IPS DF 4.7 (cell line): ENCODE results near the gene MAGI1.
"Not testable (repeated sequence)": the region's sequence is repeated elsewhere in the genome, so short reads cannot be mapped to it uniquely, and the experiment has no call there.

Source experiments
- DNase-seq: peaks from one replicate; pipeline ENCODE4 v3.0.0-alpha.2; 2013; ENCODE audit warnings: low spot score; ENCODE audit errors: extremely low read depth

Gene MAGI1

GRCh38 chr3:65572175-65572777 lies 466.4 kb downstream of the MAGI1 start:
- no peak for DNase-seq

DNA sequence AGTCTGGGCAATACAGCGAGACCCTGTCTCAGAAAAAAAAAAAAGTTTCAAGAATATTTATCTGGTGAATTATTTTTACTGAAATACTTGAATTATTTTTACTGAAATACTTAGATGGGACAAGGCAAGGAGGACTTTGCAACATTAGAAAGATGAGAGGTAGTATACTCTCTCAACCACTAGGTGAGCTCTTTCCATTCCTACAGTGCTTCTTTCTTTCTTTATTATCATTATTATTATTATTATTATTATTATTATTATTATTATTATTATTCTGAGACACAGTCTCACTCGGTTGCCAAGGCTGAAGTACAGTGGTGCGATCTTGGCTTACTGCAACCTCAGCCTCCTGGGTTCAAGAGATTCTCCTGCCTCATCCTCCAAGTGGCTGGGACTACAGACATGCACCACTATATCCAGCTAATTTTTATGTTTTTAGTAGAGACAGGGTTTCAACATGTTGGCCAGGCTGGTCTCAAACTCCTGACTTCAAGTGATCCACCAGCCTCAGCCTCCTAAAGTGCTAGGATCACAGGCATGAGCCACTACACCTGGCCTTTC lies 468.8 kb downstream of the MAGI1 start:
- no peak for DNase-seq

- no peak for DNase-seq
These were observed 469.6 kb downstream of the MAGI1 start for GRCh38 chr3:65569129-65569528.

GRCh38 chr3:65568497-65568896 lies 470.2 kb downstream of the MAGI1 start:
- DNase-seq, result no peak

DNA sequence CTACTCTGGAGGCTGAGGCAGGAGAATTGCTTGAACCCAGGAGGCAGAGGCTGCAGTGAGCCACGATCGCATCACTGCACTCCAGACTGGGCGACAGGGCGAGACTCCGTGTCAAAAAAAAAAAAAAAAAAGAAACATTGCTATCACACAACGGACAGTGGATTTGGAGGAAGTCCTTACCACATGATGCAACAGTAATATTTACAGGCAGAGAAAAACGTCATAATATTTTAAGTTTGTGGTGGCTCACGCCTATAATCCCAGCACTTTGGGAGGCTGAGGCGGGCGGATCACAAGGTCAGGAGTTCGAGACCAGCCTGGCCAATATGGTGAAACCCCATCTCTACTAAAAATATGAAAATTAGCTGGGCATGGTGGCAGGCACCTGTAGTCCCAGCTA lies 473.0 kb downstream of the MAGI1 start:
- not testable (repeated sequence) for DNase-seq

GRCh38 chr3:65564483-65564882 lies 474.2 kb downstream of the MAGI1 start:
- no peak for DNase-seq

DNA sequence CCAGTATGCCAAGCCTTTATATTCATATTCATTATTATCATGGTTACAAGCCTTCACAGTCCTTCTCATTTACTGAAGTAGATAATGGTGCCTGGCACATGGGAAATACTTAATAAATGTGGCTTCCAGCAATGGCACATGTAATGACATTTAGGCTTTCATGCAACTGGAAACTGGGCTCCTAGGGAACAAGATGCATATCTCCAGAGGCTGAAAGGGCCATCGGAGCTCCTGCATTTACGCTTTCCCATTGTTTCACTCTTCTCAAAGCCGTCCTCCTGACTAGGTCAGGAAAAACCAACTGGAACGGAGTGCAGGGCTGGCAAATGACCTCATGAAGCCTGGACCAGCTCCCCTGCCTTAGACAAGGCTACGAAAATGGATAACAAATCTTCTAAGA lies 474.9 kb downstream of the MAGI1 start:
- no peak for DNase-seq

DNA sequence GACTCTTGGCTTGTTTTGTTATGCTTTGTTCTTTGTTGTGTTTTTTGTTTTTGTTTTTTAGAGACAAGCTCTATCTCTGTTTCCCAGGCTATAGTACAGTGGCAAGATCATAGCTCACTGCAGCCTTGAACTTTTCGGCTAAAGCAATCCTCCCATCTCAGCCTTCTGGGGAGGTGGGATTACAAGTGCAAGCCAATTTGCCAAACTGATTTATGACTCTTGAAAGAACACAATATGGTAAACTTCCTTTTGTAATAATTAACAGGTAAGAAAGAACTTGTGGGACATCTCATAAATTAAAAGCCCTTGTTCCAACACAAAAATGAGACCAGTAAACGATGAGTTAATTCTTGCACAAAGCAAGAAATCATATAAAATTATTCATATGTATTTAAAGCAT lies 476.3 kb downstream of the MAGI1 start:
- DNase-seq, result no peak

DNA sequence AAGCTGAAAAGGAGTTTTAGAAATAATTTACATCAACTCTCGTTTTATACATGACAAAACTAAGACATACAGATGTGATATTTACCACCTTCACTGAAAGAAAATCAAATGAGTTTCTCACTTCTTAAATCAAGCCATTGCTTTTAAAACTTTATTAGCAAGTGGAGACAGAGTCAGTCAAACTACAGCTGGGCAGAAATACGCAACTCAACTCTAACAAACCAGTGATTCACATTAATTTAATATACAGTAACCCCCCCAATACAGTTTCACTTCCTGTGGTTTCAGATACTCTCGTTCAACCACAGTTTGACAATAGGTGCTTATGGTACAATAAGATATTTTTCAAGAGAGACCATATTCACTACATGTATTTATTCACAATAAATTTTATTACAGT lies 477.1 kb downstream of the MAGI1 start:
- no peak for DNase-seq

GRCh38 chr3:65560901-65561300 lies 477.8 kb downstream of the MAGI1 start:
- DNase-seq, result no peak

GRCh38 chr3:65560133-65560532 lies 478.6 kb downstream of the MAGI1 start:
- no peak for DNase-seq

GRCh38 chr3:65559643-65560042 lies 479.1 kb downstream of the MAGI1 start:
- no peak for DNase-seq

DNA sequence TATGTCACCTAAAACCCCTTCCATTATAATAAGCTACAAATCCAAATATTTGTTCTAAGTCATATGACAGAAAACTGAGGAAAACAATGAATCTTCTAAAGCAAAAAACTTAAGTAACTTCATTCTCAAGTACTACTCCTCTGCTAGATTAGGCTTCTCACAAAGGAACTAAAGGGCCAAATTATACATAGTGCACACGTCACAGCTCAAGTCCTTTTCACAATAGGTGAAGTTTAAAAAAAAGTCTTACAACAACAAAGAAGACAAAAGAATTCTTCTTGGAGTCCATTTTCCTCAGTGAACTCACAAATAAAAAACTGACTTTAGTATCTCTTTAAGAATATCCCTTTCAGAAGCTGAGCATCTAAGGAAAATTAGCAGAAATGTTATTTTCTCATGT lies 479.9 kb downstream of the MAGI1 start:
- DNase-seq, result no peak

DNA sequence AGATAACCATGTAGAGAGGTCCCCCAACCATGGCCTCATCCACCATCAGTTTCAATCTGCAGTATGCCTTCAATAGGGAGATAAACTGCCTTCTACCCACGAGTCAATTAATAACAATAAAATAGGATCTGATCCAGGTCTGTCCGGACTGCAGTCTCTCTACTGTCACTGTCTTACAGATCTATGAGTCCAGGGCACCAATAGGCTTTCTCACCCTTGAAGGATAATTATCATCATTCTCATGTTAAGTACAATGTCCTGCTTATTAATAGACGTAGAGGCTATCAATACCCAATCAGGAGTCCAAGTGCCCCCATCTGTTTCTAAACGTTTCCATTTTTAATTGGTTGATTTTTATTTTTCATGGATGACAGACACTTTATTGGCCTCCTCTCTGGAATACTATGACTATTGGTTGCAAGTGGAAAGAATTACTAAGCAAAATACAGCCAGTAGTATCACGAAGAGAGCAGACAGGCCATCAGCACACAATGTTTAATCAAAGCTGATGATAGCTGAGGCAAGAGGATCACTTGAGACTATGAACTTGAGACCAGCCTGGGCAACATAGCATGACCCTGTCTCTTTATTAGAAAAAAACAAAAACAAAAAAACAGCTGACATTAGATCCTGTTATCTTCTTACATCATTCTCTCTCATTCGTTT lies 480.7 kb downstream of the MAGI1 start:
- DNase-seq, result no peak

DNA sequence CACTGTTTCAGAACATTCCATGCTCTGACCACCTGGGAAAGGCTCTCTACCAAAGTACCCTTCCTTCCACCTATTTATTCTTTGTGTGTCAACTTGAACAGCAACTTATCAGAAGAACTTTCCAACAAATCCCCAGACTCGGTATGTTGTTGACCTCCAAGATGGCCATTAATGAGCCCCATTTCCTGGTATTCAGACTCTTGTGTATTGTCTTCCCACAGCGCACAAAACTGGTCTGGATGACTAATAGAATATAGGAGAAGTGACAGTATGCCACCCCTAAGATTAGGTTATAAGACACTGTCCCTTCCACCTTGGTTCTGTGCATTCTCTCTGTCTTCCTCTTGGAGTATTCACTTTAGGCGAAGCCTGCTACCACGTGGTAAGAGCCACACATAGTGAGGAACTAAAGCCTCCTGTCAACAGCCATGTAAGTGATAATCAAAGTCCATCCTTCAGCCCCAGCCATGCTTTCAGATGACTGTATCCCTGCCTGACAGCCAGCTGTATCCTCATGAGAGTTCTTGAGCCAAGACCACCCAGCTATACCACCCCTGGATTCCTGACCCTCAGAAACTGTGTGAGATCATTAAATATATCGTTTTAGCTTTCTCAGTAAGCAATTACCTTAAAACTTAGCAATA lies 481.7 kb downstream of the MAGI1 start:
- DNase-seq, result no peak

- DNase-seq, result no peak
These were observed 486.3 kb downstream of the MAGI1 start for GRCh38 chr3:65552434-65552833.

GRCh38 chr3:65551945-65552344 lies 486.8 kb downstream of the MAGI1 start:
- DNase-seq, result no peak

DNA sequence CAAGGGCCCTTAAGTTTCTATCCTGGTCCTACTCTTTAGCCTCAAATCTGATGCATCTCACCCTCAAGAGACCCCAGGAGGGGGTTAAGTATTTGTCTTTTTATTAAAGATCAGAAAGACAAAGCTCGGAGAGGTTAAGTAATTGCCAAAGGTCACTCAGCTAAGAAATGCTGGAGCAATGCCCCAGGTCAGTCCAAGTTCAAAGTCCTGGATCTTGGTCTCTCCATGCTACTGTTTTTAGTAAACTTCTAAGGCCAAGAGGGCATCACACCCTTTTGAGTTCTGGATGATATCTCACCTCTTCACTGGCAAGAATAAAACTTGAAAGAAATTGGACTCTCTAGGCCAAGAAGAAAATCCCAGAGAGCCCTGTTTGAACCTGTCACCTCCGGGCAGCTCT lies 488.6 kb downstream of the MAGI1 start:
- DNase-seq, result no peak

DNA sequence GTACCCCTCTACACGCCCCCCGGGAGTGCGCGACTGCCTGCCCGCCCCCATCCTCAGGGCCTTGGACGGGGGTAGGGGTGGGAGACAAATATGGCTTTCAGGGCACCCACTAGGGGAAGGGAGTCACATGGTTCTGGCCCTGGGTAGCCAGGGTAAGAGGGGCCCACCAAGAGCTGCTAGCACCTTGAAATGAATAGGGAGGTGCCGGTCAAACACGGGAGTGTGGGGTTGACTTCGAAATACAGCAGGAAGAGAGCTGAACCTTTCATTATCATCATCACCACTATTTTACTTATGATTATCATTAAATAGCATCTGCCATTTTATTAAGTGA lies 489.1 kb downstream of the MAGI1 start:
- no peak for DNase-seq

DNA sequence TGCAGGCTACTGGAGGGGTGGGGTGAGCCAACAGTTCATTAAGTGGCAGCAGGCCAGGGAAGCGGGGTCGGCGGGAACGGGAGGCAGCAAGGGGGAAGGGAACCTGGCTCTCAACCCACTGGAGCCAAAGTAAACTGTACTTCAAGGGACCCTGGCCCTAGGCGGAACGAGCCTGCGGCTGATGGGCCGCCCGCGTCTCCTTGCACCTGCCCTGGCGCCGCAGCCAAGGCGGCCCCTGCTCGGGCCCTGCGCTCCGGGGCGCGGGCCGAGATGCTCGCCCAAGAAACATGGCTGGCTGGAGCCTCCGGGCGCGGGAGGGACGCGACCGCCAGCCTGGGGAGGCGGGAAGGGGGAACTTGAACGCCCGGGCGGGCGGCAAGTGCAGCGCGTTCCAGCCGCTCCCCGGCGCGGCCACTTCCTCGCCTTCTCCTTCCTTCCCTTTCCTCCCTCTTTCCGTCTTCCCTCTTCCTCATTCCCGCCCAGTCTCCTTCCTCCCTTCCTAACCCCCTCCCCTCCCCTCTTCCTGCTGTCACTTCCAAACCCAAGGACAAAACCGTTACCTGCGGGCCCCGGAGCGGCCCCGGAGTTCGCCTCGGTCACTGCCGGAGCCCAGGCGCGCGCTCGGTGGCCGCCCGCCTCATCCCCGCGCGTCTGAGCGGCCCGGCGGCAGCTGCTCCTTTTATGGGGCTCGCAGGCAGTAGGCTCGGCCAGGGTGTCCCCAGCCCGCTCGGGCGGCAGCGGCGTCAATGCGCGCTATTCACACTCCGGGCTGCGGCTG lies 489.7 kb downstream of the MAGI1 start:
- DNase-seq, result no peak

DNA sequence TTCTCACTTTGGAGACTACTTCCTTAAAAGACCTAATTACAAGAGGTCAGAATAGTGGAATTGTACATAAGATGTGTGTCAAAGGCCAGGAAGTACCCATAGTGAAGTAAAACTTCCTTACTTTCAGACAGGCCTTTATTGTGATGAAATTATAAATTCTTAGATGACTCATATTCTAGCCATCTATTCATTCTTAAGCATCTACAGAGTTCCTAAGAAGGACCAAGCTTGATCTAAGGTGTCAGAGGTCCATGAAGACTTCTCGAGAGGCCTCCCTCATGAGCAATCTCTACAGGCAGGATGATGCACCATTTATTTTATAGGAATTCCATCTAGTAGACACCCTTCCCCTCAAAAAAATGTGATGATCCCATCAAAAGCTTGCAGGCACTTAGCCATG lies 493.3 kb downstream of the MAGI1 start:
- no peak for DNase-seq

DNA sequence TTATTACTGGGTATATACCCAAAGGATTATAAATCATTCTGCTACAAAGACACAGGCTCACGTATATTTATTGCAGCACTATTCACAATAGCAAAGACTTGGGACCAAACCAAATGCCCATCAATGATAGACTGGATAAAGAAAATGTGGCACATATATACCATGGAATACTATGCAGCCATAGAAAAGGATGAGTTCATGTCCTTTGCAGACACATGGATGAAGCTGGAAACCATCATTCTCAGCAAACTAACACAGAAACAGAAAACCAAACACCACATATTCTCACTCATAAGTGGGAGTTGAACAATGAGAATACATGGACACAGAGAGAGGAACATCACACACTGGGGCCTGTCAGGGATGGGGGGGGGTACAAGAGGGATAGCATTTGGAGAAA lies 495.3 kb downstream of the MAGI1 start:
- not testable (repeated sequence) for DNase-seq
